ENCODE results near the gene MAP2K1. TPM values are rescaled to one million over a fixed set of nuclear protein-coding genes. Genes with fewer than 3 reads are reported as not detected.
A peak's percentile ranks its signal among the peaks of the same experiment; 100 is the strongest.
"Not testable (repeated sequence)": the region's sequence is repeated elsewhere in the genome, so short reads cannot be mapped to it uniquely, and the experiment has no call there.

The MAP2K1 gene
- polyA plus RNA-seq, 1 donor (not counting 4 experiments of a cell fraction or from before 2014, with no cell fraction given), result 73.8 TPM

DNA sequence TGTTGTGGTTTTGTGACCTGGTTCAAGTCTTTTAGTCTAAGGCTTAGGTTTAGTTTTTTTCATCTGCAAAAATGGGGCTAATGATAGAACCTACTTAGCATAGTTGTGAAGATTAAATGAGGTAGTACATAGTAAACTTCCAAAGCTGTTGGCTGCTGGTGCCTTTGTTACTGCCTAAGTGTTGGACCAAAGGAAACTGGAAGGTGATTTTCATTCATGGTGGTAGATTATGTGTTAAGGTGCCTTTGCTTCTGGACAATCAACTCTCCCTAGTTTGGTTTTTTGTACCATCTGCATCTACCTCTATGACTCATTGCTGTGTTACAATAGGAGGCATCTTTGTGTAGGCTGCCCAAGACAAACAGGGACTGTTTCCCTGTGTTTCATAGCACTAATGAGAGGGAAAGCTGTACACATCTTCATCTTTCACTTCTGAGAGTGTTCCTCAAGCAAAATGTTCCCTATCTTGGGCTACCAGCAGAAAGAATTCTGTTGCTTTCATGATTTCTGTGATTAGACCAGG, 3.2 kb downstream of the MAP2K1 start:
- peaks cover 74% of the 10 kb centered on the region for H3K79me2 ChIP-seq (ENCODE audit: control insufficient read depth, insufficient read depth, low read length)
- no peaks in the 10 kb centered on the region for H3K9me1 ChIP-seq (ENCODE audit: control insufficient read depth, extremely low read depth, insufficient read depth, low read length)
- no peak for TF ChIP-seq EZH2 (IDR thresholded peaks at IDR 0.05; ENCODE audit: low read length)
- TF ChIP-seq, protein P1, sequence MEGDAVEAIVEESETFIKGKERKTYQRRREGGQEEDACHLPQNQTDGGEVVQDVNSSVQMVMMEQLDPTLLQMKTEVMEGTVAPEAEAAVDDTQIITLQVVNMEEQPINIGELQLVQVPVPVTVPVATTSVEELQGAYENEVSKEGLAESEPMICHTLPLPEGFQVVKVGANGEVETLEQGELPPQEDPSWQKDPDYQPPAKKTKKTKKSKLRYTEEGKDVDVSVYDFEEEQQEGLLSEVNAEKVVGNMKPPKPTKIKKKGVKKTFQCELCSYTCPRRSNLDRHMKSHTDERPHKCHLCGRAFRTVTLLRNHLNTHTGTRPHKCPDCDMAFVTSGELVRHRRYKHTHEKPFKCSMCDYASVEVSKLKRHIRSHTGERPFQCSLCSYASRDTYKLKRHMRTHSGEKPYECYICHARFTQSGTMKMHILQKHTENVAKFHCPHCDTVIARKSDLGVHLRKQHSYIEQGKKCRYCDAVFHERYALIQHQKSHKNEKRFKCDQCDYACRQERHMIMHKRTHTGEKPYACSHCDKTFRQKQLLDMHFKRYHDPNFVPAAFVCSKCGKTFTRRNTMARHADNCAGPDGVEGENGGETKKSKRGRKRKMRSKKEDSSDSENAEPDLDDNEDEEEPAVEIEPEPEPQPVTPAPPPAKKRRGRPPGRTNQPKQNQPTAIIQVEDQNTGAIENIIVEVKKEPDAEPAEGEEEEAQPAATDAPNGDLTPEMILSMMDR (optimal IDR thresholded peaks at IDR 0.05 in 1 of 3, IDR thresholded peaks at IDR 0.05 in 1 of 3, conservative IDR thresholded peaks at IDR 0.05 in 1 of 3; ENCODE audit: extremely low read depth in 1 of 3, insufficient read depth in 2 of 3, low read length in 3 of 3), result no peak
- H3K4me3 ChIP-seq (ENCODE audit: control insufficient read depth in 2 of 3, extremely low read depth in 1 of 3, insufficient read depth in 2 of 3, low read depth in 1 of 3, low read length in 3 of 3), result peak overlapping the region in 2 of 3 experiments; percentile 44 to 48
- H3K36me3 ChIP-seq (ENCODE audit: control insufficient read depth in 2 of 2, extremely low read depth in 1 of 2, insufficient read depth in 2 of 2, low read length in 2 of 2), result peaks cover 0 to 7% of the 10 kb centered on the region in 2 experiments
- no peak overlapping the region for H2AFZ ChIP-seq (ENCODE audit: control insufficient read depth, low read length)
- FAIRE-seq (peak; percentile 87), DNase-seq (ENCODE audit: low read depth, low spot score) (no peak)
- peaks cover 42% of the 10 kb centered on the region for H3K4me1 ChIP-seq (ENCODE audit: control insufficient read depth, extremely low read depth, insufficient read depth, low read length)
- H3K27me3 ChIP-seq (ENCODE audit: control insufficient read depth, extremely low read depth, insufficient read depth, low read length), result no peaks in the 10 kb centered on the region
- H3K9ac ChIP-seq (ENCODE audit: control insufficient read depth, extremely low read depth, insufficient read depth, low read length), result peak overlapping the region; percentile 56
- dilution Hi-C loops (cut with MboI; ENCODE audit: extremely low pct_ligation_motif_present, low sequenced_read_pairs), result no loop called here
- no peaks in the 10 kb centered on the region for H3K9me3 ChIP-seq (ENCODE audit: control insufficient read depth, low read depth, low read length)
- H3K4me2 ChIP-seq (ENCODE audit: control insufficient read depth, extremely low read depth, insufficient read depth, low read depth, low read length), result peak overlapping the region; percentile 93
- H3K27ac ChIP-seq (ENCODE audit: control insufficient read depth, insufficient read depth, low read length), result peak overlapping the region; percentile 86
- no peaks in the 10 kb centered on the region for H4K20me1 ChIP-seq (ENCODE audit: control insufficient read depth, extremely low read depth, insufficient read depth, low read length)

DNA sequence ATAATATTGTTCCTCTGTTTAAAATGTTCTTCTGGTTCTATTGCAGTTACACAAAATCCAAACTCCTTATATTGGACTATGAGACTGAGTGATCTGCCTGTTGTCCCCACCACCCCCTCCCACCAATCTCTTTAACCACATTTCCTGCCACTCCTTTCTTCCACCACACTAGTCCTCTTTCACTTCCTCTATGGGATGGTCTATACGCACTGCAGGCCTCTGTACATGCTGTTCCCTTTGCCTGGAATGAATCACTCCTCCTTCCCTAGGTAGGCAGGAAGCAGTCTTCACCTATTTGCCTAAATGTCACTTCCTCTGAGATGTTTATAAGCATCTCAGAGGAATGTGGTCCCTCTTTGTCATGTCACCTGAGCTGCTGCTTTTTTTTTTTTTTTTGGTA, 4.0 kb downstream of the MAP2K1 start:
- Histone ChIP-seq H3K9me3 (ENCODE audit: control insufficient read depth, low read depth, low read length) (no peaks in the 10 kb centered on the region), H3K79me2 (ENCODE audit: control insufficient read depth, insufficient read depth, low read length) (peaks cover 82% of the 10 kb centered on the region), H3K27me3 (ENCODE audit: control insufficient read depth, extremely low read depth, insufficient read depth, low read length) (no peaks in the 10 kb centered on the region), H2AFZ (ENCODE audit: control insufficient read depth, low read length) (no peak overlapping the region), H3K4me2 (ENCODE audit: control insufficient read depth, extremely low read depth, insufficient read depth, low read depth, low read length) (peak overlapping the region; percentile 93), H3K4me1 (ENCODE audit: control insufficient read depth, extremely low read depth, insufficient read depth, low read length) (peaks cover 42% of the 10 kb centered on the region), H3K4me3 (ENCODE audit: control insufficient read depth in 2 of 3, extremely low read depth in 1 of 3, insufficient read depth in 2 of 3, low read depth in 1 of 3, low read length in 3 of 3) (peak overlapping the region in 2 of 3 experiments; percentile 44 to 48), H3K36me3 (ENCODE audit: control insufficient read depth in 2 of 2, extremely low read depth in 1 of 2, insufficient read depth in 2 of 2, low read length in 2 of 2) (peaks cover 0 to 7% of the 10 kb centered on the region in 2 experiments), H3K27ac (ENCODE audit: control insufficient read depth, insufficient read depth, low read length) (peak overlapping the region; percentile 86), H3K9ac (ENCODE audit: control insufficient read depth, extremely low read depth, insufficient read depth, low read length) (peak overlapping the region; percentile 56), H4K20me1 (ENCODE audit: control insufficient read depth, extremely low read depth, insufficient read depth, low read length) (no peaks in the 10 kb centered on the region), H3K9me1 (ENCODE audit: control insufficient read depth, extremely low read depth, insufficient read depth, low read length) (no peaks in the 10 kb centered on the region)
- DNase-seq (ENCODE audit: low read depth, low spot score), result peak; percentile 60
- dilution Hi-C loops (cut with MboI; ENCODE audit: extremely low pct_ligation_motif_present, low sequenced_read_pairs), result no loop called here
- TF ChIP-seq, protein P1 (optimal IDR thresholded peaks at IDR 0.05 in 1 of 3, IDR thresholded peaks at IDR 0.05 in 1 of 3, conservative IDR thresholded peaks at IDR 0.05 in 1 of 3; ENCODE audit: extremely low read depth in 1 of 3, insufficient read depth in 2 of 3, low read length in 3 of 3), result no peak
- TF ChIP-seq EZH2 (IDR thresholded peaks at IDR 0.05; ENCODE audit: low read length), result no peak
- peak; percentile 82 for FAIRE-seq

DNA sequence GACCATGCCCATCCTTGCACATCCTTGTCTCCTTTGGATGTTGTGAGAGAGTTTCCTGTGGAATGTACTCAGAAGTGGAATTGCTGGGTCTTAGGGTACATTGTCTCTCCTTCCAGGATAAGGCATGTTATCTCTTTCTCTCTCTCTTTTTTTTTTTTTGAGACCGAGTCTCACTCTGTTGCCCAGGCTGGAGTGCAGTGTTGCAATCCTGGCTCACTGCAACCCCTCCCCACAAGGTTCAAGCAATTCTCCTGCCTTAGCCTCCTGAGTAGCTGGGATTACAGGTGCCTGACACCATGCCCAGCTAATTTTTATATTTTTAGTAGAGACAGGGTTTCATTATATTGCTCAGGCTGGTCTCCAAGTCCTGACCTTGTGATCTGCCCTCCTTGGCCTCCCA, 6.3 kb downstream of the MAP2K1 start:
- H3K9me1 ChIP-seq (ENCODE audit: control insufficient read depth, extremely low read depth, insufficient read depth, low read length); H3K36me3 ChIP-seq (ENCODE audit: control insufficient read depth in 2 of 2, extremely low read depth in 1 of 2, insufficient read depth in 2 of 2, low read length in 2 of 2); DNase-seq (ENCODE audit: low read depth, low spot score); FAIRE-seq; H3K27ac ChIP-seq (ENCODE audit: control insufficient read depth, insufficient read depth, low read length); H3K4me2 ChIP-seq (ENCODE audit: control insufficient read depth, extremely low read depth, insufficient read depth, low read depth, low read length); H3K4me3 ChIP-seq (ENCODE audit: control insufficient read depth in 2 of 3, extremely low read depth in 1 of 3, insufficient read depth in 2 of 3, low read depth in 1 of 3, low read length in 3 of 3); H4K20me1 ChIP-seq (ENCODE audit: control insufficient read depth, extremely low read depth, insufficient read depth, low read length); H3K27me3 ChIP-seq (ENCODE audit: control insufficient read depth, extremely low read depth, insufficient read depth, low read length); dilution Hi-C loops (cut with MboI; ENCODE audit: extremely low pct_ligation_motif_present, low sequenced_read_pairs); H3K9ac ChIP-seq (ENCODE audit: control insufficient read depth, extremely low read depth, insufficient read depth, low read length); H2AFZ ChIP-seq (ENCODE audit: control insufficient read depth, low read length); H3K9me3 ChIP-seq (ENCODE audit: control insufficient read depth, low read depth, low read length): not testable (repeated sequence)
- H3K4me1 ChIP-seq (ENCODE audit: control insufficient read depth, extremely low read depth, insufficient read depth, low read length), result peaks cover 36% of the 10 kb centered on the region
- H3K79me2 ChIP-seq (ENCODE audit: control insufficient read depth, insufficient read depth, low read length), result peaks cover 91% of the 10 kb centered on the region
